HepG2 (cell line): ENCODE measurements around the gene ST6GALNAC2. TPM values are rescaled to one million over a fixed set of nuclear protein-coding genes. Genes with fewer than 3 reads are reported as not detected.

Source experiments
- ATAC-seq: fragments of 200-7000 bp; cut with Tn5 transposase; 3 replicates; pipeline ENCODE4 v1.9.1; 2020; ENCODE audit warnings: mild to moderate bottlenecking, moderate library complexity
- BruUV-seq: library from RNA; stranded (reverse); fragments of 400-500 nt; replicated peaks from 2 replicates; lab custom pipeline; 2021; lab: Mats Ljungman, UMichigan
- CTCF ChIA-PET: fragments of 300-600 bp; formaldehyde crosslinking; extraction: SDS; loops from one replicate; lab custom pipeline; 2021; ENCODE audit warnings: low total read pairs, inconsistent platforms, low intra/inter-chr PET ratio; lab: Yijun Ruan, JAX
- POLR2A ChIA-PET: fragments of 350-600 bp; sonication (Branson Sonifier 250); formaldehyde crosslinking; loops from one replicate; lab custom pipeline; 2020; ENCODE audit warnings: antibody characterized with exemption, inconsistent platforms; lab: Yijun Ruan, JAX
- DNase-seq: peaks from one replicate; pipeline ENCODE4 v3.0.0-alpha.2; 2015; ENCODE audit warnings: low spot score
- FAIRE-seq: peaks from 3 replicates; lab custom pipeline; 2011; peaks lifted over from hg19 to GRCh38; lab: Jason Lieb, UNC
- H2AFZ ChIP-seq: one replicate; pipeline ENCODE4 v1.6.1; 2011; ENCODE audit warnings: low read length, inconsistent platforms
- H3K27ac ChIP-seq: fragments of 300-600 bp; 3 replicates; pipeline ENCODE4 v1.8.0; 2011; ENCODE audit warnings: mixed run types, mild to moderate bottlenecking, mixed read lengths, low read length, inconsistent platforms; ENCODE audit not compliant: insufficient read depth; ENCODE audit errors: extremely low read length
- H3K27me3 ChIP-seq, 2 experiments: fragments of 200-600 bp in 1 of 2; 2 replicates in 1 of 2; 3 replicates in 1 of 2; pipeline versions ENCODE4 v1.6.0 to v1.8.0; 2011; ENCODE audit warnings: low read length in 2 of 2, mild to moderate bottlenecking in 2 of 2, moderate library complexity in 2 of 2, inconsistent platforms in 1 of 2; ENCODE audit not compliant: insufficient read depth in 2 of 2, control insufficient read depth in 1 of 2
- H3K36me3 ChIP-seq, 2 experiments: fragments of 200-600 bp in 1 of 2; replicated peaks in 1 of 2; 2 replicates in 1 of 2; 3 replicates in 1 of 2; pipeline versions ENCODE4 v1.5.1 to v1.8.0; 2011; ENCODE audit warnings: low read length in 2 of 2, inconsistent platforms in 1 of 2; ENCODE audit not compliant: insufficient read depth in 2 of 2, control insufficient read depth in 1 of 2
- H3K4me1 ChIP-seq: 2 replicates; pipeline ENCODE4 v1.5.1; 2012; ENCODE audit warnings: low read length, inconsistent platforms; ENCODE audit not compliant: insufficient read depth
- H3K4me2 ChIP-seq: 2 replicates; pipeline ENCODE4 v1.6.0; 2011; ENCODE audit warnings: low read depth, low read length, inconsistent platforms
- H3K4me3 ChIP-seq, 3 experiments: fragments of 200-600 bp in 1 of 3; sonication (generic), shearing (Covaris generic) in 1 of 3; replicated peaks in 1 of 3; 2 replicates each; pipeline ENCODE4 v1.5.1; 2011 to 2016; ENCODE audit warnings: low read length in 3 of 3, inconsistent platforms in 2 of 3, low read depth in 2 of 3, mild to moderate bottlenecking in 2 of 3, control low read depth in 1 of 3, mixed read lengths in 1 of 3; ENCODE audit not compliant: insufficient read depth in 1 of 3
- H3K79me2 ChIP-seq: one replicate; pipeline ENCODE4 v1.6.1; 2011; ENCODE audit warnings: low read length, inconsistent platforms; ENCODE audit not compliant: insufficient read depth
- H3K9ac ChIP-seq: 2 replicates; pipeline ENCODE4 v1.6.0; 2011; ENCODE audit warnings: mild to moderate bottlenecking, low read depth, low read length, inconsistent platforms; ENCODE audit not compliant: insufficient read depth
- H3K9me3 ChIP-seq: 2 replicates; pipeline ENCODE4 v1.5.1; 2012; ENCODE audit warnings: mild to moderate bottlenecking, low read length
- H4K20me1 ChIP-seq: 2 replicates; pipeline ENCODE4 v1.6.0; 2011; ENCODE audit warnings: inconsistent platforms, mild to moderate bottlenecking, low read length, moderate library complexity; ENCODE audit not compliant: insufficient read depth
- DDIT3 ChIP-seq: sonication (generic); formaldehyde crosslinking; IDR thresholded peaks from 2 replicates; pipeline ENCODE4 v1.4.0; 2020; ENCODE audit warnings: mild to moderate bottlenecking, missing genetic modification reagents
- KLF9 ChIP-seq: IDR thresholded peaks from 2 replicates; pipeline ENCODE4 v1.6.1; 2016; ENCODE audit warnings: low read depth
- NR2F1 ChIP-seq, 2 experiments: fragments of 450-650 bp in 1 of 2; formaldehyde crosslinking in 1 of 2; IDR thresholded peaks; 2 replicates each; pipeline versions ENCODE4 v1.5.0 to v1.6.1; 2016 to 2020; ENCODE audit warnings: mild to moderate bottlenecking in 1 of 2, missing compliant biosample characterization in 1 of 2, missing genetic modification reagents in 1 of 2, moderate library complexity in 1 of 2
- NRL ChIP-seq: sonication (generic); formaldehyde crosslinking; IDR thresholded peaks from 2 replicates; pipeline ENCODE4 v1.5.0; 2020; ENCODE audit warnings: missing genetic modification reagents, mild to moderate bottlenecking, moderate library complexity, borderline replicate concordance
- PPARG ChIP-seq: conservative IDR thresholded peaks from 2 replicates; pipeline ENCODE4 v1.6.1; 2016; ENCODE audit warnings: missing biosample characterization, missing genetic modification reagents
- RCOR2 ChIP-seq: IDR thresholded peaks from 2 replicates; pipeline ENCODE4 v1.6.1; 2016; ENCODE audit warnings: missing biosample characterization, missing genetic modification reagents
- RORA ChIP-seq: sonication (generic); formaldehyde crosslinking; IDR thresholded peaks from 2 replicates; pipeline ENCODE4 v1.5.0; 2020; ENCODE audit warnings: mild to moderate bottlenecking, missing genetic modification reagents, moderate library complexity
- SIX4 ChIP-seq: sonication (generic); formaldehyde crosslinking; IDR thresholded peaks from 2 replicates; pipeline ENCODE4 v1.4.0; 2020; ENCODE audit warnings: missing genetic modification reagents
- SMAD9 ChIP-seq: sonication (generic); formaldehyde crosslinking; IDR thresholded peaks from 2 replicates; pipeline ENCODE4 v1.5.1; 2020; ENCODE audit warnings: mild to moderate bottlenecking, missing genetic modification reagents
- XBP1 ChIP-seq: sonication (generic); formaldehyde crosslinking; IDR thresholded peaks from 2 replicates; pipeline ENCODE4 v1.5.0; 2020; ENCODE audit warnings: missing genetic modification reagents
- ZBTB3 ChIP-seq: sonication (generic); formaldehyde crosslinking; IDR thresholded peaks from 2 replicates; pipeline ENCODE4 v1.4.0; 2020; ENCODE audit warnings: low read depth, mild to moderate bottlenecking, moderate library complexity, missing genetic modification reagents, borderline replicate concordance
- ZNF18 ChIP-seq: sonication (generic); formaldehyde crosslinking; IDR thresholded peaks from 2 replicates; pipeline ENCODE4 v1.8.0; 2022; ENCODE audit warnings: mild to moderate bottlenecking, missing genetic modification reagents; ENCODE audit not compliant: insufficient replicate concordance
- ZNF660 ChIP-seq: sonication (generic); formaldehyde crosslinking; IDR thresholded peaks from 2 replicates; pipeline ENCODE4 v1.5.1; 2020; ENCODE audit warnings: mild to moderate bottlenecking, low read depth, missing genetic modification reagents, borderline replicate concordance
- WGBS: methylation state at CpG from one replicate; pipeline ENCODE4 v1.1.6; 2017; ENCODE audit warnings: low lambda C conversion rate; 5-methylcytosine and 5-hydroxymethylcytosine counted together
- in situ Hi-C: cut with HindIII; loops from 2 replicates; pipeline ENCODE4 v1.10.0; 2017; ENCODE audit warnings: low pct_unique_long_range_greater_than_20kb; ENCODE audit not compliant: extremely low pct_ligation_motif_present
- intact Hi-C: fragments of 100-400 bp; cut with micrococcal nuclease; formaldehyde crosslinking; loops from one replicate; pipeline ENCODE4 v1.10.0; 2022; ENCODE audit not compliant: unreplicated experiment
- polyA plus RNA-seq, 8 experiments: library from polyadenylated mRNA; depleted of rRNA in 3 of 8; stranded (reverse) in 7 of 8; unstranded in 1 of 8; fragments of >200 nt; fragmentation: Illumina TruSeq in 4 of 8; extraction: Trizol in 4 of 8; gene quantifications; 2 replicates each; pipeline versions ENCODE4 v1.2.1 to v1.2.3, GENCODE V29; 2011 to 2016; ENCODE audit warnings: low read depth in 4 of 8, missing spikeins in 1 of 8, mixed read lengths in 1 of 8; ENCODE audit not compliant: insufficient read depth in 1 of 8
- total RNA-seq, 5 experiments: library from RNA; depleted of rRNA; stranded (reverse); fragments of >200 nt; fragmentation: Illumina TruSeq; extraction: Trizol; gene quantifications; 2 replicates each; pipeline ENCODE4 v1.2.3, GENCODE V29; 2016; ENCODE audit warnings: low read depth in 1 of 5
- TF ChIP-seq, protein P1 (sequence below): sonication (generic); formaldehyde crosslinking; IDR thresholded peaks from 2 replicates; pipeline ENCODE4 v1.5.1; 2020; ENCODE audit warnings: mild to moderate bottlenecking, missing genetic modification reagents, borderline replicate concordance
- TF ChIP-seq, protein P2 (sequence below): sonication (generic); formaldehyde crosslinking; IDR thresholded peaks from 2 replicates; pipeline ENCODE4 v1.4.0; 2020; ENCODE audit warnings: missing genetic modification reagents

Gene ST6GALNAC2
- total and polyA plus RNA-seq, 2 of the 13 experiments (the other 11 are each of a cell fraction or from before 2014, with no cell fraction given), result 0.12 to 0.49 TPM

DNA sequence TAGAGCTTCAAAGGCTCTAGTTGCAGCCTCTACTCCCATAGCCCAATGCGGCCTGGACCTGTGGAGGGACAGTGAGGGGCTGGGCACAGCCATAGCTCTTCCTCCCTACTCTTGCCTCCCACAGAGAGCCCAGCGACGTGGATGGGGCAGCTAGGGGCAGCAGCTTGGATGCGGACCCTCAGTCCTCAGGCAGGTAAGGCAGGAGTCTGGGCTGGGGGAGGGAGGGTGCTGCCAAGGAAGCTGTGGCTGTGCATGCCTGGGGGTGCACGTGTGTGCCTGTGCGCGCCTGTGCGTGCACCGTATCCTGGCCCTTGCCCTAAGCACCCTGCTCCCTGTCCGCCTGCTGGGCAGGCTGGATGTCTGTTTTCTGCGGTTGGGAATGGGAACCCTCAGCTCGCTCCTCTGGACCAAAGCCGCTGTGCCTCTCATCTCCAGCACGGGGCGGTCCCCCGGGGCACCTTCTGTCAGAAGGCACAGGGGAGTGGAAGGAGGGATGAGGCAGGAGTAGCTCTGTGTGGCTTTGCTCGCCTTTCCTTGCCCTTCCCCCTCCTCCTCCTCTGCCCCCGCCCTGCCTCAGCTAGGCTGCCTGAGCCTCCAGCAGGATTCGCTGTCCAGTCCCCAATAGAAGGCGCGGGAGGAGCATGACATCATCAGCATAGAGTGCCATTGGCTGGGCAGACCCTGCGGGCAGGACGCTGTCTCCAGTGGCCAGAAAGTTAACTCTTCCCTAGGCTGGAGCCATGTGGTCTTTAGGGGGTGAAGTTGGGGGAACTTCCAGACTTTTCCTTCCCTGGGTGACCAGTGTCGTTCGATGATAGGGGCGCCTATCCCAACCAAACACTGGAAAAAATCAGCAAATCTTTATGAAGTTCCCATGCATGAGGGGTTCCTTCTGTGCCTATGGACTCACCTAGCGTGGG is 45.0 kb downstream of the ST6GALNAC2 start:
- Histone ChIP-seq H3K4me1 (peaks cover 10% of the 10 kb centered on the region), H4K20me1 (no peaks in the 10 kb centered on the region; the same call in 1 of the 2 replicates), H2AFZ (no peak overlapping the region), H3K36me3 (peaks cover 5 to 10% of the 10 kb centered on the region in 2 experiments; a peak in 4 of 5 replicates), H3K4me2 (no peak overlapping the region), H3K9ac (no peak overlapping the region), H3K9me3 (no peaks in the 10 kb centered on the region), H3K4me3 (no peak overlapping the region), H3K79me2 (no peaks in the 10 kb centered on the region), H3K27ac (no peak overlapping the region), H3K27me3 (no peaks in the 10 kb centered on the region)
- BruUV-seq, result no TSS peak
- WGBS, result 76% methylated on average over 26 of the region's 27 CpGs
- ChIA-PET CTCF (no interaction called here), POLR2A (interaction anchor here (1.0 to 2.6 kb wide), 8 partner anchors 10 to 82 kb away, joined by 3 to 13 read pairs (median 4); partner anchors contain the start of gene RHBDF2)
- DNase-seq (peak; percentile 73), ATAC-seq (peak; percentile 66), FAIRE-seq (peak; percentile 67)
- intact Hi-C loops, result no loop called here
- in situ Hi-C loops, result no loop called here
- TF ChIP-seq PPARG (CRISPR knock-in tag), result no peak
- no peak for TF ChIP-seq RORA (CRISPR knock-in tag)
- no peak for TF ChIP-seq XBP1
- no peak for TF ChIP-seq KLF9 (CRISPR knock-in tag)
- no peak for TF ChIP-seq SMAD9 (CRISPR knock-in tag)
- TF ChIP-seq ZNF18 (CRISPR knock-in tag), result no peak
- no peak for TF ChIP-seq ZNF660
- TF ChIP-seq DDIT3 (CRISPR knock-in tag), result no peak
- TF ChIP-seq NR2F1 (CRISPR knock-in tag; IDR thresholded peaks at IDR 0.05), result no peak
- TF ChIP-seq, protein P1, sequence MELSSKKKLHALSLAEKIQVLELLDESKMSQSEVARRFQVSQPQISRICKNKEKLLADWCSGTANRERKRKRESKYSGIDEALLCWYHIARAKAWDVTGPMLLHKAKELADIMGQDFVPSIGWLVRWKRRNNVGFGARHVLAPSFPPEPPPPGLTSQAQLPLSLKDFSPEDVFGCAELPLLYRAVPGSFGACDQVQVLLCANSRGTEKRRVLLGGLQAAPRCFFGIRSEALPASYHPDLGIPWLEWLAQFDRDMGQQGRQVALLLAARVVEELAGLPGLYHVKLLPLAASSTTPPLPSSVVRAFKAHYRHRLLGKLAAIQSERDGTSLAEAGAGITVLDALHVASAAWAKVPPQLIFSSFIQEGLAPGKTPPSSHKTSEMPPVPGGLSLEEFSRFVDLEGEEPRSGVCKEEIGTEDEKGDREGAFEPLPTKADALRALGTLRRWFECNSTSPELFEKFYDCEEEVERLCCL (CRISPR knock-in tag), result no peak
- no peak for TF ChIP-seq SIX4 (CRISPR knock-in tag)
- no peak for TF ChIP-seq ZBTB3
- TF ChIP-seq, protein P2, sequence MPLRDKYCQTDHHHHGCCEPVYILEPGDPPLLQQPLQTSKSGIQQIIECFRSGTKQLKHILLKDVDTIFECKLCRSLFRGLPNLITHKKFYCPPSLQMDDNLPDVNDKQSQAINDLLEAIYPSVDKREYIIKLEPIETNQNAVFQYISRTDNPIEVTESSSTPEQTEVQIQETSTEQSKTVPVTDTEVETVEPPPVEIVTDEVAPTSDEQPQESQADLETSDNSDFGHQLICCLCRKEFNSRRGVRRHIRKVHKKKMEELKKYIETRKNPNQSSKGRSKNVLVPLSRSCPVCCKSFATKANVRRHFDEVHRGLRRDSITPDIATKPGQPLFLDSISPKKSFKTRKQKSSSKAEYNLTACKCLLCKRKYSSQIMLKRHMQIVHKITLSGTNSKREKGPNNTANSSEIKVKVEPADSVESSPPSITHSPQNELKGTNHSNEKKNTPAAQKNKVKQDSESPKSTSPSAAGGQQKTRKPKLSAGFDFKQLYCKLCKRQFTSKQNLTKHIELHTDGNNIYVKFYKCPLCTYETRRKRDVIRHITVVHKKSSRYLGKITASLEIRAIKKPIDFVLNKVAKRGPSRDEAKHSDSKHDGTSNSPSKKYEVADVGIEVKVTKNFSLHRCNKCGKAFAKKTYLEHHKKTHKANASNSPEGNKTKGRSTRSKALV (CRISPR knock-in tag), result no peak
- no peak for TF ChIP-seq RCOR2 (CRISPR knock-in tag)
- TF ChIP-seq NRL, result no peak
